HEK293T (cell line): ENCODE results near the gene SKA2.

Source experiments
- CTCF ChIA-PET: fragments of 350-600 bp; formaldehyde crosslinking; extraction: SDS; loops from one replicate; lab custom pipeline; 2021; ENCODE audit warnings: antibody characterized with exemption, inconsistent platforms; lab: Yijun Ruan, JAX
- POLR2A ChIA-PET: fragments of 350-600 bp; formaldehyde crosslinking; extraction: SDS; loops from one replicate; lab custom pipeline; 2020; ENCODE audit warnings: antibody characterized with exemption, inconsistent platforms; lab: Yijun Ruan, JAX
- DNase-seq: peaks from one replicate; pipeline ENCODE4 v3.0.0; 2012; ENCODE audit warnings: mixed read lengths; ENCODE audit errors: extremely low spot score
- ARNT ChIP-seq: fragments of 450-650 bp; IDR thresholded peaks from 2 replicates; pipeline ENCODE4 v1.6.1; 2017; ENCODE audit warnings: mild to moderate bottlenecking
- BHLHE40 ChIP-seq: fragments of 450-650 bp; IDR thresholded peaks from 2 replicates; pipeline ENCODE4 v1.6.1; 2016; ENCODE audit warnings: mild to moderate bottlenecking, moderate library complexity, borderline replicate concordance
- CTBP1 ChIP-seq: fragments of 450-650 bp; IDR thresholded peaks from 2 replicates; pipeline ENCODE4 v1.6.1; 2016; ENCODE audit warnings: borderline replicate concordance
- ELF4 ChIP-seq: fragments of 450-650 bp; IDR thresholded peaks from 2 replicates; pipeline ENCODE4 v1.6.1; 2017; ENCODE audit warnings: antibody characterized with exemption
- FOXA1 ChIP-seq: fragments of 450-650 bp; IDR thresholded peaks from 2 replicates; pipeline ENCODE4 v1.6.1; 2016; ENCODE audit warnings: mild to moderate bottlenecking
- FOXK2 ChIP-seq: fragments of 450-650 bp; IDR thresholded peaks from 2 replicates; pipeline ENCODE4 v1.6.1; 2016; ENCODE audit warnings: mild to moderate bottlenecking
- FOXM1 ChIP-seq: fragments of 450-650 bp; IDR thresholded peaks from 2 replicates; pipeline ENCODE4 v1.6.1; 2017; ENCODE audit warnings: mild to moderate bottlenecking, borderline replicate concordance
- HDGF ChIP-seq: fragments of 450-650 bp; IDR thresholded peaks from 2 replicates; pipeline ENCODE4 v1.6.1; 2017; ENCODE audit warnings: antibody characterized with exemption, borderline replicate concordance
- L3MBTL2 ChIP-seq: fragments of 450-650 bp; conservative IDR thresholded peaks from 2 replicates; pipeline ENCODE4 v1.6.1; 2016; ENCODE audit warnings: mild to moderate bottlenecking
- LEF1 ChIP-seq: fragments of 450-650 bp; IDR thresholded peaks from 2 replicates; pipeline ENCODE4 v1.6.1; 2017; ENCODE audit warnings: mild to moderate bottlenecking, borderline replicate concordance
- NFRKB ChIP-seq: fragments of 450-650 bp; IDR thresholded peaks from 2 replicates; pipeline ENCODE4 v1.6.1; 2016; ENCODE audit warnings: mild to moderate bottlenecking, moderate library complexity
- SP1 ChIP-seq: fragments of 450-650 bp; IDR thresholded peaks from 2 replicates; pipeline ENCODE4 v1.6.1; 2017
- SUZ12 ChIP-seq: fragments of 450-650 bp; IDR thresholded peaks from 2 replicates; pipeline ENCODE4 v1.6.1; 2016; ENCODE audit warnings: mild to moderate bottlenecking
- TARDBP ChIP-seq: fragments of 450-650 bp; IDR thresholded peaks from 2 replicates; pipeline ENCODE4 v1.6.1; 2016
- ZNF384 ChIP-seq: fragments of 450-650 bp; IDR thresholded peaks from 2 replicates; pipeline ENCODE4 v1.6.1; 2016
- TF ChIP-seq, protein P1 (sequence below): fragments of 450-650 bp; IDR thresholded peaks from 2 replicates; pipeline ENCODE4 v1.6.1; 2016

The SKA2 gene

DNA sequence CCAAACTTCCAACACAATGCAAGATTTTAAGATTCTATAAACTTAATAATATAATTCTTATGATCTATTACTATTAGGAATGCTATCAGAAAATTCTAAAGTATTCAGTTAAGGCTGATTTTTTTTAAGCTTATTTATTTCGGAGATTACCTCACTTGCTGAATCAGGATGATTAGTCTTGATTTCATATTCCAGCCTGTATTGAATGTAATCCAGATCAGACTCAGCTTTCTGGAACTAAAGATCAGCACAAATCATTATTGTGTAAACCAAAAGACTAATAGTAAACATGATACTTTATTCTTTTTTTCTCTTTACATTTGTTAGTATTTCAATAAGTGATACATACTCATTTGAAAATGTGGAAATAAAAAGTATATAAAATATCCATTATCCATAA, 23.9 kb downstream of the SKA2 start:
- TF ChIP-seq ELF4, result no peak
- TF ChIP-seq TARDBP, result no peak
- TF ChIP-seq SP1, result no peak
- no peak for TF ChIP-seq L3MBTL2
- no peak for TF ChIP-seq HDGF
- TF ChIP-seq, protein P1, sequence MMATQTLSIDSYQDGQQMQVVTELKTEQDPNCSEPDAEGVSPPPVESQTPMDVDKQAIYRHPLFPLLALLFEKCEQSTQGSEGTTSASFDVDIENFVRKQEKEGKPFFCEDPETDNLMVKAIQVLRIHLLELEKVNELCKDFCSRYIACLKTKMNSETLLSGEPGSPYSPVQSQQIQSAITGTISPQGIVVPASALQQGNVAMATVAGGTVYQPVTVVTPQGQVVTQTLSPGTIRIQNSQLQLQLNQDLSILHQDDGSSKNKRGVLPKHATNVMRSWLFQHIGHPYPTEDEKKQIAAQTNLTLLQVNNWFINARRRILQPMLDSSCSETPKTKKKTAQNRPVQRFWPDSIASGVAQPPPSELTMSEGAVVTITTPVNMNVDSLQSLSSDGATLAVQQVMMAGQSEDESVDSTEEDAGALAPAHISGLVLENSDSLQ, result no peak
- no peak for TF ChIP-seq ZNF384
- TF ChIP-seq BHLHE40, result no peak
- TF ChIP-seq CTBP1, result no peak
- TF ChIP-seq SUZ12, result no peak
- TF ChIP-seq ARNT, result no peak
- no peak for TF ChIP-seq FOXA1
- no peak for TF ChIP-seq FOXM1
- ChIA-PET POLR2A (no interaction called here), CTCF (no interaction called here)
- no peak for DNase-seq

DNA sequence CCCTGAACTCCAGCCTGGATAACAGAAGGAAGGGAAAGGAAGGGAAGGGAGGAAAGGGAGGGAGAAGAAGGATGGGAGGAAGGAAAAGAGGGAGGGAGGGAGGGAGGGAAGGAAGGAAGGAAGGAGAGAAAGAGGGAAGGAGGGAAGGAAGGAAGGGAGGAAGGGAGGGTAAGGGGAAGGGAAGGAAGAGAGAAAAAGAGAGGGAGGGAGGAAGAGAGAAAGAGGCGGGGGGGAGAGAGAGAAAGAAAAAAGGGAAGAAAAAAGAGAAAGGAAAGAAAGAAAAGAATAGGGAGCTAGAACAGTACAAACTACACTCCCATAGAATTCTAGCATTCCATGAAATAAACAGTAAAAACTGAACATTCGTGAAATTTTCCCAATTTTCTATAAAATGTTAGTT, 25.2 kb downstream of the SKA2 start:
- CTCF ChIA-PET, result no interaction called here

DNA sequence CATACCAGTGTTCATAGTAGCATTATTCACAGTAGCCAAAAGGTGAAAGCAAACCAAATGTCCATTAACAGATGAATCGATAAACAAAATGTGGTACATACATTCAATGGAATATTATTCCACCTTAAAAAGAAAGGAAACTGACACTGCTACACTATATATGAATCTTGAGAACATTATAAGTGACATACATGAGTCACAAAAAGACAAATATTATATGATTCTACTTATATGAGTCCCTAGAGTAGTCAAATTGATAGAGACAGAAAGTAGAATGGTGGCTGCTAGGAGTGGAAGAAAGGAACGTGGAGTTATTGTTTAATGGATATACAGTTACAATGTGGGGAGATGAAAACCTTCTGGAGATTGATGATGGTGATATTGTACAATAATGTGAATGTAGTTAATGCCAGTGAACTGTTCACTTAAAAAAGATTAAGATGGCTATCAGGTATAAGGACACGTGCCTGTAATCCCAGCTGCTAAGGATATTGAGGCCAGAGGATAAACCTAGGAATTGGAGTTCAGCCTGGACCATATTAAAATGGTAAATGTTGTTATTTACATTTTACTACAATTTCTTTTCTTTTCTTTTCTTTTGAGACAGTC, 28.1 kb downstream of the SKA2 start:
- CTCF ChIA-PET, result no interaction called here
- TF ChIP-seq ZNF384, result no peak
- no peak for TF ChIP-seq L3MBTL2
- TF ChIP-seq LEF1, result no peak
- no peak for TF ChIP-seq NFRKB
- TF ChIP-seq FOXA1, result no peak
- no peak for TF ChIP-seq HDGF
- no peak for TF ChIP-seq ARNT
- TF ChIP-seq TARDBP, result no peak
- TF ChIP-seq FOXM1, result no peak
- no peak for TF ChIP-seq SP1
- TF ChIP-seq BHLHE40, result no peak
- no peak for TF ChIP-seq SUZ12
- TF ChIP-seq, protein P1, result no peak
- no peak for TF ChIP-seq CTBP1
- no peak for TF ChIP-seq FOXK2
- no peak for DNase-seq
- POLR2A ChIA-PET, result interaction anchor here (0.7 kb wide), 1 partner anchor 50 kb away, joined by 5 read pairs; no protein-coding TSS in a partner anchor

More for the DNA sequence above, 25.2 kb downstream of the SKA2 start:
- TF ChIP-seq SUZ12, result no peak
- no peak for DNase-seq
- POLR2A ChIA-PET, result no interaction called here

DNA sequence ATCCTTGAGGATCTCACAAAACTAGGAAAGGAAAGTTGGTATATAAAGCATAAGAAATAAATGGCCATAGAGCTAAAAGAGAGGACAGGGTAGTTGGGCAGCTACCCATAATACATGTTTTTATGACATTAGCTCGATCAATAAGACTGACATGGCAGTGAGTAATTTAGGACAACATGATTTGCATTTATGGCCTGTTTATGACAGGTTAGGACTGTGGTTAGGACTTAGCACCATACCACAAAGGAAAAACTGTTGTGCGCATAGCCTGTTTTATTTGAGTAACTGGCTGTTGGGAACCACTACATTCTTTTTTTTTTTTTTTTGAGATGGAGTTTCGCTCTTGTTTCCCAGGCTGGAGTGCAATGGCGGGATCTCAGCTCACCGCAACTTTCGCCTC, 30.3 kb downstream of the SKA2 start:
- TF ChIP-seq, protein P1, result peak; percentile 63
- no peak for TF ChIP-seq ARNT
- POLR2A ChIA-PET, result no interaction called here
- no peak for DNase-seq
- CTCF ChIA-PET, result no interaction called here

DNA sequence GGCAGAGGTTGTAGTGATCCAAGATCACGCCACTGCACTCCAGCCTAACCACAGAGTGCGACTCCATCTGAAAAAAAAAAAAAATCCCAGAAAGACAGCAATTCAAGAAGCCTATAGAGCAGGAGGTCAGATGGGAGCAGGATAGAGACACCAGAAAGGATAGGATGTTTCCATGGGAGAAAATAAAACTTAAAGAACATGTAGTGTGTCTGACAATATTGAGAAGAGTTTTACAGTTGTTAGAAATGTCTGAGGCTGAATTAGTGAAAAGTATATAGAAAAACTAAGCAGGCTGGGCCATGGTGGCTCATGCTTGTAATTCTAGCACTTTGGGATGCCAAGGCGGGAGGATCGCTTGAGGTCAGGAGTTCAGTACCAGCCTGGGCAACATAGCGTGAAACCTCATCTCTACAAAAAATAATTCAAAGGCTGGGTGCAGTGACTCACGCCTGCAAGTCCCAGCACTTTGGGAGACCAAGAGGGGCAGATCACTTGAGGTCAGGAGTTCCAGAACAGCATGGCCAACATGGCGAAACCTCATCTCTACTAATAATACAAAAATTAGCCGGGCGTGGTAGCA, 33.0 kb downstream of the SKA2 start:
- no peak for DNase-seq
- TF ChIP-seq BHLHE40, result no peak
- no peak for TF ChIP-seq ELF4
- TF ChIP-seq FOXA1, result no peak
- TF ChIP-seq HDGF, result no peak
- no peak for TF ChIP-seq CTBP1
- no peak for TF ChIP-seq SUZ12
- no peak for TF ChIP-seq FOXK2
- TF ChIP-seq TARDBP, result no peak
- TF ChIP-seq FOXM1, result no peak
- TF ChIP-seq NFRKB, result no peak
- TF ChIP-seq, protein P1, result no peak
- no peak for TF ChIP-seq ZNF384
- no peak for TF ChIP-seq ARNT
- ChIA-PET CTCF (no interaction called here), POLR2A (no interaction called here)

DNA sequence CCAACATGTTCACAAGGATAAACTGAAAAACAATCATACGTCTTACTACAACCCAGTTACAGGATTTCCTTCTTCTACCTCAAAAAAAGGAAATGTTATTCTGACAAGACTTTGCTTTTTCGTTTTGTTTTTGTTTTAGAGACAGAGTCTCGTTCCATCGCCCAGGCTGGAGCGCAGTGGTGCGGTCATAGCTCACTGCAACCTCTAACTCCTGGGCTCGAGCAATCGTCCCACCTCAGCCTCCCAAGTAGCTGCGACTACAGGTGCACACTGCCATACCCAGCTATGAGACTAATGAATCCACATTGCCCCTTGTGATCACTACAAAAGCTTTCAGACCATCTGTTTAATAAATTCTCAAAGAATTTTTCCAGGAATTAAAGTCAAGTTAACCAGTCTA, 39.5 kb downstream of the SKA2 start:
- DNase-seq, result no peak
- ChIA-PET CTCF (no interaction called here), POLR2A (interaction anchor here (1.0 to 1.2 kb wide), 2 partner anchors 9 to 40 kb away, joined by 3 to 9 read pairs; partner anchors contain the start of genes PRR11, SKA2 and TRIM37)
- no peak for TF ChIP-seq ZNF384
- TF ChIP-seq ELF4, result no peak
- no peak for TF ChIP-seq BHLHE40
- TF ChIP-seq NFRKB, result no peak
- TF ChIP-seq LEF1, result no peak
- TF ChIP-seq SUZ12, result no peak
